MM.1S (cell line): ENCODE measurements around the gene ITPRIP.

ENCODE experiments used
- DNase-seq: peaks from one replicate; pipeline ENCODE4 v3.0.0-alpha.2; 2015
- H2AFZ ChIP-seq: fragments of 300-600 bp; sonication (generic); 2 replicates; pipeline ENCODE4 v1.6.0; 2016; ENCODE audit warnings: antibody characterized with exemption, low read length
- H3F3A ChIP-seq: fragments of 300-600 bp; sonication (generic); 2 replicates; pipeline ENCODE4 v1.6.1; 2016; ENCODE audit warnings: mild to moderate bottlenecking, antibody characterized with exemption, low read length, moderate library complexity, mixed read lengths; ENCODE audit not compliant: insufficient read depth
- H3K27ac ChIP-seq: fragments of 300-600 bp; sonication (generic); 2 replicates; pipeline ENCODE4 v1.5.1; 2016; ENCODE audit warnings: mild to moderate bottlenecking, low read length
- H3K27me3 ChIP-seq: fragments of 300-600 bp; sonication (generic); replicated peaks from 2 replicates; pipeline ENCODE4 v1.6.0; 2016; ENCODE audit warnings: low read length; ENCODE audit not compliant: insufficient read depth
- H3K36me3 ChIP-seq: fragments of 300-600 bp; sonication (generic); replicated peaks from 2 replicates; pipeline ENCODE4 v1.6.1; 2016; ENCODE audit warnings: mild to moderate bottlenecking, low read length, mixed read lengths; ENCODE audit not compliant: insufficient read depth
- H3K4me1 ChIP-seq: fragments of 300-600 bp; sonication (generic); 2 replicates; pipeline ENCODE4 v1.6.1; 2016; ENCODE audit warnings: low read length, mixed read lengths
- H3K4me2 ChIP-seq: fragments of 300-600 bp; sonication (generic); 2 replicates; pipeline ENCODE4 v1.6.0; 2016; ENCODE audit warnings: low read depth, low read length
- H3K4me3 ChIP-seq: fragments of 300-600 bp; sonication (generic); 2 replicates; pipeline ENCODE4 v1.5.1; 2016; ENCODE audit warnings: low read length, mixed read lengths
- H3K79me2 ChIP-seq: fragments of 300-600 bp; sonication (generic); 2 replicates; pipeline ENCODE4 v1.6.1; 2016; ENCODE audit warnings: mixed run types, low read length, mixed read lengths
- H3K9ac ChIP-seq: fragments of 300-600 bp; sonication (generic); 2 replicates; pipeline ENCODE4 v1.6.1; 2016; ENCODE audit warnings: low read length, mixed read lengths
- H3K9me2 ChIP-seq: fragments of 300-600 bp; sonication (generic); replicated peaks from 2 replicates; pipeline ENCODE4 v1.6.1; 2016; ENCODE audit warnings: mild to moderate bottlenecking, low read length, mixed read lengths; ENCODE audit not compliant: insufficient read depth
- H3K9me3 ChIP-seq: fragments of 300-600 bp; sonication (generic); replicated peaks from 2 replicates; pipeline ENCODE4 v1.6.1; 2016; ENCODE audit warnings: mild to moderate bottlenecking, low read length, mixed read lengths; ENCODE audit not compliant: insufficient read depth
- H4K20me1 ChIP-seq: fragments of 300-600 bp; sonication (generic); 2 replicates; pipeline ENCODE4 v1.6.1; 2016; ENCODE audit warnings: mild to moderate bottlenecking, low read length, moderate library complexity, mixed read lengths; ENCODE audit not compliant: insufficient read depth
- EZH2 ChIP-seq: fragments of 300-600 bp; sonication (generic); optimal IDR thresholded peaks from 2 replicates; pipeline ENCODE3; 2017; ENCODE audit warnings: low read depth, mild to moderate bottlenecking, antibody characterized with exemption, low read length, mixed read lengths
- EZH2phosphoT487 ChIP-seq: fragments of 300-600 bp; sonication (generic); IDR thresholded peaks from 2 replicates; pipeline ENCODE4 v1.6.1; 2018; ENCODE audit warnings: antibody characterized with exemption, low read length
- TF ChIP-seq, protein P1 (sequence below): fragments of 300-600 bp; sonication (generic); IDR thresholded peaks from 2 replicates; pipeline ENCODE4 v1.5.1; 2016; ENCODE audit warnings: antibody characterized with exemption, low read length, mixed read lengths

Gene ITPRIP

DNA sequence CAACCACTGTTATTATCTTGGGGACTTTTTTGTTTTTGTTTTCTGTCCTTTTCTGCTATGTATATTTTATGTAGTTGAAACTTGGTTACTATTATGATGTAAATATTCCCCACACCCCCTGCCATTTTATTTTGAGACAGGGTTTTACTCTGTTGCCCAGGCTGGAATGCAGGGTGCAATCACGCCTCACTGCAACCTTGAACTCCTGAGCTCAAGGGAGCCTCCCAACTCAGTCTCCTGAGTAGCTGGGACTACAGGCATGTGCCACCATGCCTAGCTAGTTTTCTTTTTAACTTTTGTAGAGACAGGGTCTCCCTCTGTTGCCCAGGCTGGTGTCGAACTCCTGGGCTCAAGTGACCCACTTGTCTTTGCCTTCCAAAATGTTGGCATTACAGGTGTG, 51.3 kb downstream of the ITPRIP start:
- Histone ChIP-seq H2AFZ (no peak overlapping the region), H3K36me3 (no peaks in the 10 kb centered on the region), H3K4me2 (no peak overlapping the region), H3K9me3 (no peaks in the 10 kb centered on the region), H3K4me3 (no peak overlapping the region), H4K20me1 (no peaks in the 10 kb centered on the region), H3K9me2 (no peaks in the 10 kb centered on the region), H3K27me3 (no peaks in the 10 kb centered on the region), H3K27ac (no peak overlapping the region), H3F3A (no peaks in the 10 kb centered on the region), H3K4me1 (0 out of 2 replicates have a peak, but pooled peaks cover 3% of the 10 kb centered on the region), H3K9ac (no peak overlapping the region), H3K79me2 (no peaks in the 10 kb centered on the region)
- no peak for DNase-seq
- TF ChIP-seq, protein P1, sequence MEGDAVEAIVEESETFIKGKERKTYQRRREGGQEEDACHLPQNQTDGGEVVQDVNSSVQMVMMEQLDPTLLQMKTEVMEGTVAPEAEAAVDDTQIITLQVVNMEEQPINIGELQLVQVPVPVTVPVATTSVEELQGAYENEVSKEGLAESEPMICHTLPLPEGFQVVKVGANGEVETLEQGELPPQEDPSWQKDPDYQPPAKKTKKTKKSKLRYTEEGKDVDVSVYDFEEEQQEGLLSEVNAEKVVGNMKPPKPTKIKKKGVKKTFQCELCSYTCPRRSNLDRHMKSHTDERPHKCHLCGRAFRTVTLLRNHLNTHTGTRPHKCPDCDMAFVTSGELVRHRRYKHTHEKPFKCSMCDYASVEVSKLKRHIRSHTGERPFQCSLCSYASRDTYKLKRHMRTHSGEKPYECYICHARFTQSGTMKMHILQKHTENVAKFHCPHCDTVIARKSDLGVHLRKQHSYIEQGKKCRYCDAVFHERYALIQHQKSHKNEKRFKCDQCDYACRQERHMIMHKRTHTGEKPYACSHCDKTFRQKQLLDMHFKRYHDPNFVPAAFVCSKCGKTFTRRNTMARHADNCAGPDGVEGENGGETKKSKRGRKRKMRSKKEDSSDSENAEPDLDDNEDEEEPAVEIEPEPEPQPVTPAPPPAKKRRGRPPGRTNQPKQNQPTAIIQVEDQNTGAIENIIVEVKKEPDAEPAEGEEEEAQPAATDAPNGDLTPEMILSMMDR: no peak
- TF ChIP-seq EZH2phosphoT487 (no peak), EZH2 (no peak)

DNA sequence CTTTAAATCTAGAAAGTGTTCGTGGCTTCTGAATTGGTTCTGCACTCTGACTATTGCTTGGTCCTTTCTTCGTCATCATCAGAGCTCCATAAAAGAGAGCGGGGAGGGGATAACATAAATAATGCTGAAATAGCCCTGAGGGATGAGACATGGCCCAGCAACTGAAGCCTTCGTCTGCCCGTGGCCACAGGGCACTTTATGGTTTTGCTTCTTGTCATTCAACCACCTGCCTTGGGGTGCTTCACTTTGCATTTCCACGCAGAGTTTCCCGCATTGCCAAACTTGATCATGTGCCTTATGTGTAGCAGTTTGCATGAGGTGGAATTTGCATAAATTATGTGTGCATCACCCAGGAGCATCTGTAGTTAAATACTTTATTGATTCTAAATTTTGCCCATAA, 53.4 kb downstream of the ITPRIP start:
- H3K4me3 ChIP-seq: no peak overlapping the region
- no peak overlapping the region for H2AFZ ChIP-seq
- no peaks in the 10 kb centered on the region for H3F3A ChIP-seq
- H3K27me3 ChIP-seq: no peaks in the 10 kb centered on the region
- no peaks in the 10 kb centered on the region for H3K9me2 ChIP-seq
- H3K79me2 ChIP-seq: no peaks in the 10 kb centered on the region
- no peak overlapping the region for H3K27ac ChIP-seq
- DNase-seq: no peak
- H4K20me1 ChIP-seq: no peaks in the 10 kb centered on the region
- H3K4me1 ChIP-seq: 0 out of 2 replicates have a peak, but pooled peaks cover 3% of the 10 kb centered on the region
- no peak overlapping the region for H3K9ac ChIP-seq
- no peaks in the 10 kb centered on the region for H3K36me3 ChIP-seq
- TF ChIP-seq, protein P1: no peak
- TF ChIP-seq EZH2 (no peak), EZH2phosphoT487 (no peak)
- no peaks in the 10 kb centered on the region for H3K9me3 ChIP-seq
- no peak overlapping the region for H3K4me2 ChIP-seq

DNA sequence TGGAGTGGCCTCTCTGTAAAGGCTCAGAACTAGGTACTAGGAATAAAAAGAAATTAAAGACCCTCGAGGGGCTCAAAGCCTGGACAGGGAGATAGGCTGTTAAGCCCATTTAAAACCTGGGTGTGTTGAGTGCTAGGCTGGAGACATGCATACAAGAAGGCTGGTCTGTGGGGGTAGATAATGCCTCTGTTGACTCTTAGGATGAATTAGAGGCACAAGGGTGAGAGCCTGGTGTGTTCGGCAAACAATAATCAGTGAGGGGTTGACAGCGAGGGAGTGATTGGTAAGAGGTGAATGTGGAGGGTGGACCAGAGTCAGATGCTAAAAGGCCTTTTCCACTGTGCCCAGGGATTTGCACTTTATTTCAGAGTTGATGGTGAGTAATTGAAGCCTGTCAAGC, 56.6 kb downstream of the ITPRIP start:
- H3K36me3 ChIP-seq: no peaks in the 10 kb centered on the region

More for the DNA sequence above, 56.6 kb downstream of the ITPRIP start:
- no peaks in the 10 kb centered on the region for H4K20me1 ChIP-seq
- TF ChIP-seq, protein P1: no peak
- TF ChIP-seq EZH2phosphoT487 (no peak), EZH2 (no peak)
- no peaks in the 10 kb centered on the region for H3K79me2 ChIP-seq
- H3K27me3 ChIP-seq: no peaks in the 10 kb centered on the region
- DNase-seq: no peak
- no peaks in the 10 kb centered on the region for H3K9me2 ChIP-seq
- no peak overlapping the region for H3K27ac ChIP-seq
- no peak overlapping the region for H3K4me2 ChIP-seq
- H3K9me3 ChIP-seq: no peaks in the 10 kb centered on the region
- no peak overlapping the region for H3K9ac ChIP-seq
- H3K4me1 ChIP-seq: no peaks in the 10 kb centered on the region
- no peaks in the 10 kb centered on the region for H3F3A ChIP-seq
- no peak overlapping the region for H3K4me3 ChIP-seq
- no peak overlapping the region for H2AFZ ChIP-seq
